Measurements from ENCODE around the gene ZNF800.

ZNF800 gene

GRCh38 chr7:127393368-127394058 is 1.0 kb upstream of the ZNF800 start (continued):
- TF ChIP-seq, protein P1, sequence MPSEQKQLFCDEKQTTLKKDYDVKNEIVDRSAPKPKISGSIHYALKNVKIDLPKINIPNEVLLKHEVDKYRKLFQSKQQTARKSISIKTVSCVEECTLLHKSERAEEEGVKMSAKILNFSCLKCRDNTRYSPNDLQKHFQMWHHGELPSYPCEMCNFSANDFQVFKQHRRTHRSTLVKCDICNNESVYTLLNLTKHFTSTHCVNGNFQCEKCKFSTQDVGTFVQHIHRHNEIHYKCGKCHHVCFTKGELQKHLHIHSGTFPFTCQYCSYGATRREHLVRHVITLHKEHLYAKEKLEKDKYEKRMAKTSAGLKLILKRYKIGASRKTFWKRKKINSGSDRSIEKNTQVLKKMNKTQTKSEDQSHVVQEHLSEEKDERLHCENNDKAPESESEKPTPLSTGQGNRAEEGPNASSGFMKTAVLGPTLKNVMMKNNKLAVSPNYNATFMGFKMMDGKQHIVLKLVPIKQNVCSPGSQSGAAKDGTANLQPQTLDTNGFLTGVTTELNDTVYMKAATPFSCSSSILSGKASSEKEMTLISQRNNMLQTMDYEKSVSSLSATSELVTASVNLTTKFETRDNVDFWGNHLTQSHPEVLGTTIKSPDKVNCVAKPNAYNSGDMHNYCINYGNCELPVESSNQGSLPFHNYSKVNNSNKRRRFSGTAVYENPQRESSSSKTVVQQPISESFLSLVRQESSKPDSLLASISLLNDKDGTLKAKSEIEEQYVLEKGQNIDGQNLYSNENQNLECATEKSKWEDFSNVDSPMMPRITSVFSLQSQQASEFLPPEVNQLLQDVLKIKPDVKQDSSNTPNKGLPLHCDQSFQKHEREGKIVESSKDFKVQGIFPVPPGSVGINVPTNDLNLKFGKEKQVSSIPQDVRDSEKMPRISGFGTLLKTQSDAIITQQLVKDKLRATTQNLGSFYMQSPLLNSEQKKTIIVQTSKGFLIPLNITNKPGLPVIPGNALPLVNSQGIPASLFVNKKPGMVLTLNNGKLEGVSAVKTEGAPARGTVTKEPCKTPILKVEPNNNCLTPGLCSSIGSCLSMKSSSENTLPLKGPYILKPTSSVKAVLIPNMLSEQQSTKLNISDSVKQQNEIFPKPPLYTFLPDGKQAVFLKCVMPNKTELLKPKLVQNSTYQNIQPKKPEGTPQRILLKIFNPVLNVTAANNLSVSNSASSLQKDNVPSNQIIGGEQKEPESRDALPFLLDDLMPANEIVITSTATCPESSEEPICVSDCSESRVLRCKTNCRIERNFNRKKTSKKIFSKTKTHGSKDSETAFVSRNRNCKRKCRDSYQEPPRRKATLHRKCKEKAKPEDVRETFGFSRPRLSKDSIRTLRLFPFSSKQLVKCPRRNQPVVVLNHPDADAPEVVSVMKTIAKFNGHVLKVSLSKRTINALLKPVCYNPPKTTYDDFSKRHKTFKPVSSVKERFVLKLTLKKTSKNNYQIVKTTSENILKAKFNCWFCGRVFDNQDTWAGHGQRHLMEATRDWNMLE (tag by site-specific recombination; conservative IDR thresholded peaks at IDR 0.05; ENCODE audit: low read depth) = no peak
- TF ChIP-seq ZNF677 (tag by site-specific recombination; IDR thresholded peaks at IDR 0.05) = no peak
- TF ChIP-seq KLF1 (tag by site-specific recombination; IDR thresholded peaks at IDR 0.05) = peak; percentile 72
- peak; percentile 12; the same call in 1 of the 2 replicates for TF ChIP-seq KLF9 (tag by site-specific recombination; IDR thresholded peaks at IDR 0.05; ENCODE audit: low read depth)
- no peak for TF ChIP-seq ZNF777 (tag by site-specific recombination; IDR thresholded peaks at IDR 0.05; ENCODE audit: borderline replicate concordance)
- peak; percentile 32; the same call in 1 of the 2 replicates for TF ChIP-seq FEZF1 (tag by site-specific recombination; IDR thresholded peaks at IDR 0.05)
- TF ChIP-seq ZEB2 (tag by site-specific recombination; IDR thresholded peaks at IDR 0.05) = peak; percentile 47; the same call in 1 of the 2 replicates
- TF ChIP-seq, protein P2, sequence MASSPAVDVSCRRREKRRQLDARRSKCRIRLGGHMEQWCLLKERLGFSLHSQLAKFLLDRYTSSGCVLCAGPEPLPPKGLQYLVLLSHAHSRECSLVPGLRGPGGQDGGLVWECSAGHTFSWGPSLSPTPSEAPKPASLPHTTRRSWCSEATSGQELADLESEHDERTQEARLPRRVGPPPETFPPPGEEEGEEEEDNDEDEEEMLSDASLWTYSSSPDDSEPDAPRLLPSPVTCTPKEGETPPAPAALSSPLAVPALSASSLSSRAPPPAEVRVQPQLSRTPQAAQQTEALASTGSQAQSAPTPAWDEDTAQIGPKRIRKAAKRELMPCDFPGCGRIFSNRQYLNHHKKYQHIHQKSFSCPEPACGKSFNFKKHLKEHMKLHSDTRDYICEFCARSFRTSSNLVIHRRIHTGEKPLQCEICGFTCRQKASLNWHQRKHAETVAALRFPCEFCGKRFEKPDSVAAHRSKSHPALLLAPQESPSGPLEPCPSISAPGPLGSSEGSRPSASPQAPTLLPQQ (tag by site-specific recombination; IDR thresholded peaks at IDR 0.05) = peak; percentile 88
- TF ChIP-seq ZNF248 (tag by site-specific recombination; IDR thresholded peaks at IDR 0.05) = no peak
- peak; percentile 14 for TF ChIP-seq ZNF629 (tag by site-specific recombination; IDR thresholded peaks at IDR 0.05)
- TF ChIP-seq ZNF350 (tag by site-specific recombination; IDR thresholded peaks at IDR 0.05) = no peak
- peak; percentile 89 for TF ChIP-seq SP7 (tag by site-specific recombination; IDR thresholded peaks at IDR 0.05)
- no peak for TF ChIP-seq SCRT1 (tag by site-specific recombination; IDR thresholded peaks at IDR 0.05; ENCODE audit: borderline replicate concordance)
- peak; percentile 50 for TF ChIP-seq SP2 (tag by site-specific recombination; IDR thresholded peaks at IDR 0.05)
- peak; percentile 54; the same call in 1 of the 2 replicates for TF ChIP-seq ZBTB21 (tag by site-specific recombination; IDR thresholded peaks at IDR 0.05)
- TF ChIP-seq KLF16 (tag by site-specific recombination; IDR thresholded peaks at IDR 0.05) = 0 out of 2 replicates have a peak, but pooled peaks have one; percentile 27
- TF ChIP-seq ZNF391 (tag by site-specific recombination; IDR thresholded peaks at IDR 0.05; ENCODE audit: borderline replicate concordance, low read depth) = peak; percentile 13; the same call in 1 of the 2 replicates
- TF ChIP-seq, protein P3, sequence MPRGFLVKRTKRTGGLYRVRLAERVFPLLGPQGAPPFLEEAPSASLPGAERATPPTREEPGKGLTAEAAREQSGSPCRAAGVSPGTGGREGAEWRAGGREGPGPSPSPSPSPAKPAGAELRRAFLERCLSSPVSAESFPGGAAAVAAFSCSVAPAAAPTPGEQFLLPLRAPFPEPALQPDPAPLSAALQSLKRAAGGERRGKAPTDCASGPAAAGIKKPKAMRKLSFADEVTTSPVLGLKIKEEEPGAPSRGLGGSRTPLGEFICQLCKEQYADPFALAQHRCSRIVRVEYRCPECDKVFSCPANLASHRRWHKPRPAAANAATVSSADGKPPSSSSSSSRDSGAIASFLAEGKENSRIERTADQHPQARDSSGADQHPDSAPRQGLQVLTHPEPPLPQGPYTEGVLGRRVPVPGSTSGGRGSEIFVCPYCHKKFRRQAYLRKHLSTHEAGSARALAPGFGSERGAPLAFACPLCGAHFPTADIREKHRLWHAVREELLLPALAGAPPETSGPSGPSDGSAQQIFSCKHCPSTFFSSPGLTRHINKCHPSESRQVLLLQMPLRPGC (tag by site-specific recombination; IDR thresholded peaks at IDR 0.05) = 0 out of 2 replicates have a peak, but pooled peaks have one; percentile 34
- TF ChIP-seq BCL11A (tag by site-specific recombination; IDR thresholded peaks at IDR 0.05; ENCODE audit: low read depth) = 0 out of 2 replicates have a peak, but pooled peaks have one; percentile 29
- peak; percentile 87 for TF ChIP-seq ZFHX2 (tag by site-specific recombination; conservative IDR thresholded peaks at IDR 0.05)
- TF ChIP-seq SP3 (tag by site-specific recombination; IDR thresholded peaks at IDR 0.05) = 0 out of 2 replicates have a peak, but pooled peaks have one; percentile 19
- 0 out of 2 replicates have a peak, but pooled peaks have one; percentile 18 for TF ChIP-seq ZNF580 (tag by site-specific recombination; IDR thresholded peaks at IDR 0.05)
- TF ChIP-seq GLIS1 (tag by site-specific recombination; IDR thresholded peaks at IDR 0.05) = peak; percentile 65
- peak; percentile 51; the same call in 1 of the 2 replicates for TF ChIP-seq MZF1 (tag by site-specific recombination; IDR thresholded peaks at IDR 0.05; ENCODE audit: borderline replicate concordance)
- TF ChIP-seq, protein P4, sequence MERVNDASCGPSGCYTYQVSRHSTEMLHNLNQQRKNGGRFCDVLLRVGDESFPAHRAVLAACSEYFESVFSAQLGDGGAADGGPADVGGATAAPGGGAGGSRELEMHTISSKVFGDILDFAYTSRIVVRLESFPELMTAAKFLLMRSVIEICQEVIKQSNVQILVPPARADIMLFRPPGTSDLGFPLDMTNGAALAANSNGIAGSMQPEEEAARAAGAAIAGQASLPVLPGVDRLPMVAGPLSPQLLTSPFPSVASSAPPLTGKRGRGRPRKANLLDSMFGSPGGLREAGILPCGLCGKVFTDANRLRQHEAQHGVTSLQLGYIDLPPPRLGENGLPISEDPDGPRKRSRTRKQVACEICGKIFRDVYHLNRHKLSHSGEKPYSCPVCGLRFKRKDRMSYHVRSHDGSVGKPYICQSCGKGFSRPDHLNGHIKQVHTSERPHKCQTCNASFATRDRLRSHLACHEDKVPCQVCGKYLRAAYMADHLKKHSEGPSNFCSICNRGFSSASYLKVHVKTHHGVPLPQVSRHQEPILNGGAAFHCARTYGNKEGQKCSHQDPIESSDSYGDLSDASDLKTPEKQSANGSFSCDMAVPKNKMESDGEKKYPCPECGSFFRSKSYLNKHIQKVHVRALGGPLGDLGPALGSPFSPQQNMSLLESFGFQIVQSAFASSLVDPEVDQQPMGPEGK (tag by site-specific recombination; IDR thresholded peaks at IDR 0.05) = peak; percentile 83
- no peak for TF ChIP-seq YY2 (tag by site-specific recombination; IDR thresholded peaks at IDR 0.05)
- TF ChIP-seq EGR2 (tag by site-specific recombination; IDR thresholded peaks at IDR 0.05; ENCODE audit: low read depth) = peak; percentile 78
- 0 out of 2 replicates have a peak, but pooled peaks have one; percentile 45 for TF ChIP-seq ZBTB48 (tag by site-specific recombination; IDR thresholded peaks at IDR 0.05)

Measured in HEK293 (cell line).